PFSK-1 (cell line): ENCODE data around the gene TULP4.

Experiments used
- POLR2AphosphoS5 ChIP-seq: IDR thresholded peaks from 2 replicates; pipeline ENCODE4 v1.6.1; 2012; ENCODE audit warnings: low read depth, mild to moderate bottlenecking, control low read depth, low read length, moderate library complexity
- REST ChIP-seq, 2 experiments: IDR thresholded peaks; 2 replicates each; pipeline versions ENCODE4 v1.6.1 to v1.8.0; 2011 to 2012; ENCODE audit warnings: low read depth in 2 of 2, low read length in 2 of 2, control low read depth in 1 of 2, inconsistent platforms in 1 of 2, mild to moderate bottlenecking in 1 of 2, moderate library complexity in 1 of 2; ENCODE audit not compliant: insufficient read depth in 1 of 2
- SIN3A ChIP-seq: IDR thresholded peaks from 2 replicates; pipeline ENCODE4 v1.6.1; 2012; ENCODE audit warnings: mild to moderate bottlenecking, low read length, moderate library complexity, borderline replicate concordance; ENCODE audit not compliant: insufficient read depth
- TAF1 ChIP-seq: IDR thresholded peaks from 2 replicates; pipeline ENCODE4 v1.6.1; 2012; ENCODE audit warnings: low read length, control low read depth, borderline replicate concordance; ENCODE audit not compliant: insufficient read depth

- no peak for TF ChIP-seq REST (IDR thresholded peaks at IDR 0.05; ENCODE audit: insufficient read depth in 1 of 2, low read depth in 2 of 2, low read length in 2 of 2)
- no peak for TF ChIP-seq POLR2AphosphoS5
- TF ChIP-seq TAF1: no peak
- no peak for TF ChIP-seq SIN3A
Measured at GRCh38 chr6:158431036-158431435, 118.8 kb downstream of the TULP4 start.
